A172 (cell line): ENCODE results near the gene SPACA4. TPM values are rescaled to one million over a fixed set of nuclear protein-coding genes. Genes with fewer than 3 reads are reported as not detected.
A peak's percentile ranks its signal among the peaks of the same experiment; 100 is the strongest.

ENCODE experiments used
- DNase-seq: peaks from one replicate; pipeline ENCODE4 v3.0.0-alpha.2; 2015; ENCODE audit warnings: low spot score
- total RNA-seq: library from RNA; depleted of rRNA; stranded (reverse); fragments of >200 nt; shearing (Covaris generic); gene quantifications from 2 replicates; pipeline ENCODE4 v1.2.3, GENCODE V29; 2014

Gene SPACA4
- total RNA-seq, 1 experiment from 2014 or later: not detected

GRCh38 chr19:48596679-48597465 is 9.7 kb upstream of the SPACA4 start:
- no peak for DNase-seq

- DNase-seq: no peak
These were observed 7.4 kb upstream of the SPACA4 start for GRCh38 chr19:48598996-48599700.

DNA sequence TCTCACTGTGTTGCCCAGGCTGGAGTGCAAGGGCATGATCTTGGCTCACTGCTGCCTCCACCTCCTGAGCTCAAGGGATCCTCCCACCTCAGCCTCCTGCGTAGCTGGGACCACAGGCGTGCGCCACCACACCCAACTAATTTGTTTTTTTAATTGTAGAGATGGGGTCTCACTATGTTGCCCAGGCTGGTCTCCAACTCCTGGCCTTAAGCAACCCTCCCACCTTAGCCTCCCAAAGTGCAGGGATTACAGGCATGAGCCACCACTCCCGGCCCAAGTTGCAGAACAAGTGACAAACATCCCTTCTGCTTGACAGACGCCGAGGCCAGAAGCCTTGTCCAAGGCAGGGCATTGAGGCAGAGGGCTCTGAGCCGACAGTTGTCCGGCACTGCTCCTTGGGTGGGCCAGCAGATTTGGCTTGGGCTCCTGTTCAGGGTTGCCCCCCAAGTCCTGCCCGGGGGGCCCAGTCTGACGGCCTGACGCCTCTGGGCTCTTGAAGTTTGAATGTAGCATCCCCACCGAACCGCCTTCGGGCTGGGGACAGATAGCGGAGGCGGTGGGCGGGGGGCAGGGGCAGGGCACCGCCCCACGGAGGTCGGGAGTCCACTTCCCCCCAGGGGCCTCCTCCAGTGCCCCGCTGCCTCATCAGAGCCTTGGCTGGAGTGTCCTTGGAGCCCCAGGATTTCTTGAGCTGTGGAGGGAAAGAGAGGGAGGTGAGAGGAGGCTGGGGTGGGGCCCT is 5.7 kb upstream of the SPACA4 start:
- DNase-seq: no peak

DNA sequence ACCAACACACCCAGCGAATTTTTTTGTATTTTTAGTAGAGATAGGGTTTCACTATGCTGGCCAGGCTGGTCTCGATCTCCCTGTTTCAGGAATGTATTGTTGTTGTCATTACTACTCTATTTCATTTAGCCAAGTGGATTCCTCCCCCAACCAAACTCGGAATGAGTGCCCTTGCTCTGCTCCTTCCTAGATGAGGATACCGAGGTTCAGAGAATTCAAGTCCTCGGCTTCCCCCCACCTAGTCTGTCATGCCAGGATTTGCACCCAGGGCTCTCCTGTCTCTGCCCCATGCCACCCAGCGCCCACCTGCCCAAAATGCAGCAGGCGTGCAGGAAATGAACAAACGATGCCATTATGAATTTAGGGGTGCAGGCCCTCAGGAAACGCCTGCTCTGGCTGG is 3.5 kb upstream of the SPACA4 start:
- DNase-seq: no peak

- no peak for DNase-seq
These were observed 3.1 kb upstream of the SPACA4 start for GRCh38 chr19:48603449-48603848.

DNA sequence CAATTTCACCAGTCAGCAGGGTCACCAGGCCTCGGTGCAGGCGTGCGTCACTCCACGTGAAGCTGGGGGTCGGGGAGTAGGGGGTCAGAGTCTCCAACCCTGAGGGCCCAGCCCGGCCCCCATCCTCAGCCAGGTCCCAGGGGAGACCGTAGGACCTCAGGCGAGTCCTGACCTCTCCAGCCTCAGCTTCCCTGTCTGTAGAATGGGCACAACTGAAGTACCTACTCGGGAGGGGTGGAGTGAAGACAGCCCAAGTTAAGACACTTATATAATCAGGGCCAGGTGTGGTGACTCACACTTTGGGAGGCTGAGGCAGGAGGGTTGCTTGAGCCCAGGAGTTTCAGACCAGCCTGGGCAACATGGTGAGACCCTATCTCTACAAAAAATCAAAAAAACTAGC is 2.7 kb upstream of the SPACA4 start:
- no peak for DNase-seq

DNA sequence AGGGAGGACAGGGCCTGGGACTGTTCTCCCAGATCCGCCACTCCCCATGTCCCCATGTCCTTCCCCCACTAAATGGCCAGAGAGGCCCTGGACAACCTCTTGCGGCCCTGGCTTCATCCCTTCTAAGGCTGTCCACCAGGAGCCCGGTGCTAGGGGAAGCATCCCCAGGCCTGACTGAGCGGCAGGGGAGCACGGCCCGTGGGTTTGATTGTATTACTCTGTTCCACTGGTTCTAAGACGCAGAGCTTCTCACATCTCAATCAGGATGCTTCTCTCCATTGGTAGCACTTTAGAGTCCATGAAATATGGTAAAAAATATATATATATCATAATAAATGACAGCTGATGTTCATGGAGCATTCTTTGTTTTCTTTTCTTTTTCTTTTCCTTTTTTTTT is 815 bp downstream of the SPACA4 start:
- DNase-seq: no peak

DNA sequence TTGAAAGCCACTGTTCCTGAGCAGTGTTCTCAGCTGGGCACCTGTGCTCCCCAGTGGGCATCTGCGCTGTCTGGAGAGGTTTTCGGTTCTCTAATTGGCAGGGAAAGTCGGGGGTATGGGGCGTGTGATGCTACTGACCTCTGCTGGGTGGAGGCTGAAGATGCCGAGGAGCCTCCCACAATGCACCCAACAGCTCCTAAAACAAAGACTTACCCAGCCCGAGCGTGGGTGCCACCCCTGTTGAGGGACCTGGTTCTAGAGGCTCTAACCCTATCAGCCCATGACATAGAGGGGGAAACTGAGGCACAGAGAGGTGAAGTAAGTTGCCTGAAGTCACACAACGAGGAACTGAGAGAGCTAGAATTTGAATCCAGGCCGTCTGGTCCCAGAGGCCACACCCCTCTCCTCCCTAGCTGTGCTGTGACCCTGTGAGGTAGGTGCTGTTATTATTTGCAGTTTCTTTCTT is 2.3 kb downstream of the SPACA4 start:
- DNase-seq: peak; percentile 39

DNA sequence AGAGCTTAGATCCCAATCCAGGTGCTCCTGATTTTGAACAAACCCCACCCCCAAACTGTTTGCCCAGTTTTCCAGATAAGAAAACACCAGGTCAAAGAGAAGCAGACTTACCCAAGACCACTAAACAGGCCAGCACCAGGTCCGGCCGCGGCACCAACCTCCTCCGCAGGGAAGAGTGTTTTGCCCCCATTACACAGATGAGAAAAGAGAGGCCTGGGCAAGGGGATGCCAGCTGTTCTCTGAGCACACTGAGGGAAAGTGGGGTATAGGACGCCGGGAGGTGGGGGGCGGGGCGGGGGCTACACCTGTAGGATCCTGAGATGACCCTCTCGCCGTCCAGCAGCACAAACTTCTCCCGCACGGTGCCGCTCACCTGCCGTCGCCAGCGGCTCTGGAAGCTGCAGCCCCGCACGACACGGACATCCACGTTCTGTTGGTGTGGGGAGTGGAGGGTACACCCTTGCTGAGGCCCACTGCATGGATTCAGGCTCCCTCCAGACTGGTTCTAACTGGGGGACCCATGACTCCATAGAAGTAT is 3.1 kb downstream of the SPACA4 start:
- no peak for DNase-seq

DNA sequence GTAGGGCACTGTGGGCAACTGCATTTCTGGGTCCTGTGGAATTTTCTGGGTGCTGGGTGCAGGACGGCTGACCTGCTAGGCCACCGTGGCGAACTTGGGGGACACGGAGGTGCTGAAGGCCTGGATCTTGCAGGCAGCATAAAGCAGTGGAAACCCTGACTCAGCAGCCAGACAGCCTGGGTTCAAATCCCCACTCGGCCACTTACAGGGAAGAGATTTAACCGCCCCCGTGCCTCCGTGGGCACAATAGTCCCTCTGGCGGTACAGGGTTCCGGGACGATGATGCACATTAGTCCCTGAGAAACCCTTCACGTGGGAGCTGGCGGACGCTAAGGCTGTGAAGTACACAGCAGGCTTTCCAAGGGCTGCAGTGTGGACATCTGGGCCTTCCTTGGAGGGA is 5.3 kb downstream of the SPACA4 start:
- no peak for DNase-seq

DNA sequence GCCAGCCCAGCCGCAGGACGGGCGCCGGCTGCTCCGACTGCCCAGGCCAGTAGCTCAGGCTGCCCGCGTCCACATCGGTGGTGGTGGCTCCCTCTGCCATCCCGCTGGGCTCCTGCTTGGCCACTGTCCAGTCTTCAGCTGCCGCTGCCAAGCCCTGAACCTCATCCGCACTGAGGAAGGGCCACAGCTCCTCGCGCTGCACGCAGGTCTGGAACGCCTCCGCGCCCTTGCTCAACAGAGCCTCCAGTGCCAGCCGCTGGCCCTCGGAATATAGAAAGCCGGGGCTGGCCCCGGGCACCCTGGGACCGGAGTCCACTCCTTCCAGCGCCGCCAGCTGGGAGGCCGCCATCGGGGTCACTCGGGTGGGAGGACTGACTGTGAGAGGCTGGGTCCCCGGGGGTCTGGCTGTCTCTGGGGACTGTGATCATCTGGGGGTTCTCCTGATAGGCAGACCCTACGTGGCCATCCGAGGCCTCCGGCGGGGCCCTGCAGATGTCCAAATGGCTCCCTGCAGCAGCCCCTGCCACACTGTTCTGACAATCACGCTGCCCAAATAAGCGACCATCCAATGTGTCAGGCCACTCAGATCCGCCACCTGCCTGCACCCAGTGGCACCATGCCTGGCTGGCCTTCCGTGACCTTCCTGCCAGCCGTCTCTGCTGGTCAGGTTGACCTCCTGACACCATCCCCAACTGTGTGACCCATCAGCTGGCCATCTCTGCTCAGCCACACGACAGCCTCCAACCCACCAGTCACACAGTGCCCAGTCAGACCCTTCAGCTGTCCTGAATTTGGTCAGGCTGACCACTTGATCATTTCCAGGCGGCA is 6.7 kb downstream of the SPACA4 start:
- DNase-seq: no peak

GRCh38 chr19:48613852-48614435 is 7.4 kb downstream of the SPACA4 start:
- DNase-seq: no peak

DNA sequence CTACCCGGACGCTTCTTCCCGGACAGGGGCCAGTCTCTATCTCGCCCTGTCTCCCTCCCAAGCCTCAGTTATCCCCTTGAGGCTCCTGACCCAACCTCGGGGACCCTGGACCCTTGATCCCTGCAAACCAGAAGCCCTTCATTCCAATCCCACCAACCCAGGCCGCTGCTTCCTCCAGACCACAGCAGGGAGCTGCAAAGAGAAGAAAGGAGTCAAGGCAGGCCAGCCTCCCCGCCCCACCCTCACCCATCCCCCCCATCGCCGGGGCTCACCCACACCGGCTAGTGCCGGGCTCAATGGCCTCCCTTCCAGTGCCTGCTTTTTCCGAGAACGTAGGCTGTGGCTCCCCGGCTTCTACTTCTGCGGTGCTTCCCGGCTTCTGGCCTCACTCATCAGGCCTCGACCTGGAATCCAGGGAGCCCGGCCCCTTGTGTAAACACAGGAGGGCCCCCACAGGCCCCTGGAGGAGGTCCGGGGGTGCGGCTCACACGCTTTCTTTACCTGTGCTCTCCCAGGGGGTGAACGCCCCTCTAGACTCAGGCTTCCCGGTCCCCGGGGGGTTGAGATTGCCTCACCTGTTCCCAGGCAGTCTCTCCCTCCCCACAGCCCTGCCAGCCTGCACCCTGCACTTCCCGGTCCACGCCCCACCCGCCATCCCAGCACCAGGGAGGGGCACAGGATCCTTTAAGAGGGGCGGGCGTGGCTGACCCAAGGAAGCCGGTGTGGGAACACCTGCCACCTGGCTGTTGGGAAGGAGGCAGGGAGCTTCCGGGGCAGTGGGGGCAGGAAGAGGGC is 8.1 kb downstream of the SPACA4 start, which contains the start of gene FAM83E:
Gene FAM83E (minus strand): TSS at position 641 of the 795 bp plus-strand sequence. CDS start 1,704 bp downstream, outside the sequence.
- no peak for DNase-seq

GRCh38 chr19:48615231-48616040 is 8.9 kb downstream of the SPACA4 start:
- DNase-seq: no peak

DNA sequence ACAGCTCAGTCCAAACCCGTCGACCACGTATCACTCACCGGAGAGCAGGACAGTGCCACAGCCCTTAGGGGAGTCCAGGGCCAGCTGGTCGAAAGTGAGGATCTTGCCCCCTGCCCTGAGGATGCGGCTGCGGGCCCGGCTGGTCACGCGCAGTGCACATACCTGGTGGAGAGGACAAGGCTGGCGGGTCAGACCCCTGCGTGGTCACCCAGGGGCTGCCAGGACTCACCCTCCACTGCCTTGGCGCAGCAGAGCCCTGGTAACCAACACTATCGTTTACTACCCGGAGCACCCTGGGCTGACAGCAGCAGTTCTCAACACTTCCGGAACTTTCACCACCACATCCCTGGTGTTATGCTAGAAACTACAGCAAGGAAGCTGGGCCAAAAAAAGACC is 9.5 kb downstream of the SPACA4 start:
- no peak for DNase-seq

DNA sequence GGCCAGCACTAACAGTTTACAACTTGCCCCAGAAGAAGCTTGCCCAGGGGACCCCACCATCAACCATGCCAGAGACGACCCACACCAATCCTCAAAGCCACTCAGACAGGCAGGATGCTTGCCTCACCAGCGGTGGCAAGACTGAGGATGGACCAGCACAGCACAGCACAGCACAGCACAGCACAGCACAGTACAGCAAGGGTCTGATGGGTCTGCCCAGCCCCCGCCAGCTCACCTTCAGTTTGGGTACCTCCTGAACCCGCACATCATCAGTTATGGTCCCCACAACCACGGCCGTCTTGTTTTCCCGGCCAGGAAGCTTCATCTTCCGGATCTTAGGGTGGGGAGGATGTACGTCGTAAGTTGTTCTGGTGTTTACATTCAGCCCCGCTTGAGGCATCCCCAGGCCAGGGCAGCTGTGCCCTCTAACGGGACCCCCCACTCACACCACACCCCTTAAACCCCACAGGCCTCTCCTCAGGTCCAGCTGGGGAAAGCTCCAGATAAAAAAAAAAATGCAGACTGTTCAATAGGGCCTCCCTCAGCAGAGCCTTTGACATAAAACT is 10.0 kb downstream of the SPACA4 start:
- DNase-seq: no peak

DNA sequence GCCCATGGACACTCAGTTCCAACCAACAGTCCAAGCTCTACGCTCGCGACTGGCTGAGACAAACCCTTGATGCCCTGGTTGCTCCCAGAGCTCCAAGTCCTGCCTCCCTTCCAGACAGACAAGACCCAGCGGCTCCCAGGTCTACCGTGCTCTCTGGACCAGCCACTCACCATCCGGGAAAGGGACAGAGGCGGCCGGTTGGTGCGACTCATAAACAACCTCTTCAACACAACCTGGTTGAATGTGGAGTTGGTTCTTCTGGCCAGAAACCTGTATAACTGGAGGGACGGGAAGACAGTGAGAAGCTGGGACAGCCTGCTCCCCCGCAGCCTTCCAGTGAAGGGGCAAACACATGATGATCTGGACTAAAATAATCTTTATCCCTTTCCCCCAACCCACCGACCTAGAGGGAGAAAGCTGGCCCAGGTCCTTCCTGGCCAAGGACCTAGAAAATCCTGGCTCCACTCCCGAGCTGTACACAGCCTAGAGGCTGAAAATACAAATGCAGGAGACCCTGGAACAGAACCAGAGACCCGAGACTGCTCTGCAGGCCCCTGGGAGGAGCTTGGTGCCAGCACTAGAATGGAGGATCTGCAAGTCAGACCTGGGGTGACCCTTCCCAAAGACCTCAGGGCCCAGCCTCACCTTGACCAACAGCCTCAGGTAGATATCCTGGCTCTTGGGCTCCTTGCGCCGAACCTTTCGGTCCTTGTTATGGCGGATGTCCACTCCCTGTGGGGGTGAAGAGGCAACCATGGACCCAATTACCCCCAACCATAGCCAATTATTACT is 10.8 kb downstream of the SPACA4 start:
- no peak for DNase-seq
